Sigmoid colon (tissue), 7 donors: ENCODE measurements around the gene DNAJC5. TPM values are rescaled to one million over a fixed set of nuclear protein-coding genes. Genes with fewer than 3 reads are reported as not detected.
"Not testable (repeated sequence)": the region's sequence is repeated elsewhere in the genome, so short reads cannot be mapped to it uniquely, and the experiment has no call there.

ENCODE experiments used
- DNase-seq: peaks from one replicate; pipeline ENCODE4 v3.0.0-alpha.2; 2019
- H3K27ac ChIP-seq, 4 donors: fragments of 200-600 bp; sonication (generic); one replicate each; pipeline ENCODE4 v1.5.1; 2016 to 2019; ENCODE audit warnings: mild to moderate bottlenecking in 1 of 4
- H3K27me3 ChIP-seq, 3 donors: fragments of 200-600 bp; sonication (generic); one replicate each; pipeline ENCODE4 v1.5.1; 2019; ENCODE audit warnings: mild to moderate bottlenecking in 1 of 3
- H3K36me3 ChIP-seq, 4 donors: fragments of 200-600 bp; sonication (generic); one replicate each; pipeline ENCODE4 v1.5.1; 2016 to 2019
- H3K4me1 ChIP-seq, 4 donors: fragments of 200-600 bp; sonication (generic); one replicate each; pipeline ENCODE4 v1.5.1; 2017 to 2019
- H3K4me3 ChIP-seq, 4 donors: fragments of 200-600 bp; sonication (generic); one replicate each; pipeline ENCODE4 v1.5.1; 2017 to 2019; ENCODE audit warnings: mild to moderate bottlenecking in 2 of 4, moderate library complexity in 1 of 4
- H3K9me3 ChIP-seq, 4 donors: fragments of 200-600 bp in 3 of 4; sonication (generic) in 3 of 4; one replicate each; pipeline versions ENCODE4 v1.5.1 to v1.6.1; 2013 to 2019
- CTCF ChIP-seq, 4 experiments: fragments of 450-650 bp in 3 of 4; fragments of 200-600 bp in 1 of 4; IDR thresholded peaks; one replicate each; pipeline ENCODE4 v1.5.1; 2016 to 2019; ENCODE audit warnings: antibody characterized with exemption in 4 of 4, mild to moderate bottlenecking in 3 of 4, moderate library complexity in 2 of 4
- EP300 ChIP-seq, 4 donors: sonication (generic); formaldehyde crosslinking; IDR thresholded peaks; one replicate each; pipeline ENCODE4 v1.6.1; 2017; ENCODE audit warnings: antibody characterized with exemption in 4 of 4
- POLR2A ChIP-seq, 2 donors: fragments of 450-650 bp; IDR thresholded peaks; one replicate each; pipeline ENCODE4 v1.6.1; 2016; ENCODE audit warnings: antibody characterized with exemption in 2 of 2, mild to moderate bottlenecking in 2 of 2, moderate library complexity in 2 of 2
- POLR2AphosphoS5 ChIP-seq, 4 donors: sonication (generic); formaldehyde crosslinking; IDR thresholded peaks; one replicate each; pipeline ENCODE4 v1.6.1; 2017; ENCODE audit warnings: antibody characterized with exemption in 4 of 4
- WGBS, 2 donors: extraction: QIAGEN DNeasy Blood & Tissue Kit; methylation state at CpG; one replicate each; pipeline ENCODE4 v1.1.7; 2013; 5-methylcytosine and 5-hydroxymethylcytosine counted together
- intact Hi-C: fragments of 100-400 bp; cut with DNase I; formaldehyde crosslinking; loops from one replicate; pipeline ENCODE4 v1.15.1; 2023
- polyA plus RNA-seq, 3 donors: library from polyadenylated mRNA; stranded (reverse); fragments of 200-250 nt; gene quantifications; one replicate each; pipeline ENCODE4 v1.2.3, GENCODE V29; 2013
- total RNA-seq, 4 donors: library from RNA; depleted of rRNA; stranded (reverse); fragments of >200 nt; gene quantifications; one replicate each; pipeline ENCODE4 v1.1.0, GENCODE V29; 2016
- donor health status: healthy with polysubstance abuse.
- donor health status: Bipolar disorder and iron deficiency.
- donor health status: healthy.

The DNAJC5 gene
- total and polyA plus RNA-seq, 7 donors, result 21.6 to 62.8 (median 31.4) TPM

DNA sequence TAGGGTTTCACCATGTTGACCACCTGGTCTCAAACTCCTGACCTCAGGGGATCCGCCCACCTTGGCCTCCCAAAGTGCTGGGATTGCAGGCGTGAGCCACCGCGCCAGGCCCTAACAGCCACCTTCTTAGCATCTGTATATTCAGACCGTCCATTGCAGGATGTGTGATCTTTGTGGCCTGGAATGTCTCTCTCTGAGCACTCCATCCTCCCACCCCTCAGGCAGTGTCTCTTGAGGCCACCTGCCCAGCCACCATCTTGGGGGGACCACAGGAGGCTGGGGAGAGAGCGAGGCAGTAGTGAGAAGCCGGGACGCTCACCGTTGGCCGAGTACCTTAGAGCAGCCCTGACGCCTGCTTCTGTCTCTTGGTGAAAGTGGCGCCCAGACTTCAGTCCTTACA, 18.8 kb downstream of the DNAJC5 start:
- H3K27ac ChIP-seq, result no peak overlapping the region
- intact Hi-C loops, result no loop called here
- WGBS, 2 donors, result 95 to 97% methylated on average over 12 of the region's 12 CpGs

GRCh38 chr20:63915471-63915870, 20.5 kb downstream of the DNAJC5 start:
- H3K36me3 ChIP-seq, result peaks cover 0 to 16% (median 0%) of the 10 kb centered on the region in 4 donors
- no peaks in the 10 kb centered on the region for H3K9me3 ChIP-seq
- TF ChIP-seq EP300 (IDR thresholded peaks at IDR 0.05), result no peak
- TF ChIP-seq POLR2A (IDR thresholded peaks at IDR 0.05), result no peak
- no peak for TF ChIP-seq CTCF (IDR thresholded peaks at IDR 0.05)
- TF ChIP-seq POLR2AphosphoS5 (IDR thresholded peaks at IDR 0.05), result no peak
- 97 to 98% methylated on average over 6 of the region's 6 CpGs for WGBS, 2 donors
- peaks cover 0 to 15% (median 5%) of the 10 kb centered on the region in 4 donors for H3K4me1 ChIP-seq
- H3K4me3 ChIP-seq, result no peak overlapping the region
- no peaks in the 10 kb centered on the region for H3K27me3 ChIP-seq
- no peak for DNase-seq
- H3K27ac ChIP-seq, result no peak overlapping the region
- intact Hi-C loops, result no loop called here

More for the DNA sequence above, 18.8 kb downstream of the DNAJC5 start:
- no peaks in the 10 kb centered on the region for H3K9me3 ChIP-seq
- H3K4me1 ChIP-seq, result peaks cover 0 to 25% (median 5%) of the 10 kb centered on the region in 4 donors
- H3K4me3 ChIP-seq, result no peak overlapping the region
- H3K36me3 ChIP-seq, result peaks cover 0 to 7% (median 0%) of the 10 kb centered on the region in 4 donors
- DNase-seq, result no peak
- TF ChIP-seq POLR2AphosphoS5 (IDR thresholded peaks at IDR 0.05), result no peak
- no peak for TF ChIP-seq POLR2A (IDR thresholded peaks at IDR 0.05)
- no peak for TF ChIP-seq EP300 (IDR thresholded peaks at IDR 0.05)
- no peak for TF ChIP-seq CTCF (IDR thresholded peaks at IDR 0.05)
- H3K27me3 ChIP-seq, result no peaks in the 10 kb centered on the region

DNA sequence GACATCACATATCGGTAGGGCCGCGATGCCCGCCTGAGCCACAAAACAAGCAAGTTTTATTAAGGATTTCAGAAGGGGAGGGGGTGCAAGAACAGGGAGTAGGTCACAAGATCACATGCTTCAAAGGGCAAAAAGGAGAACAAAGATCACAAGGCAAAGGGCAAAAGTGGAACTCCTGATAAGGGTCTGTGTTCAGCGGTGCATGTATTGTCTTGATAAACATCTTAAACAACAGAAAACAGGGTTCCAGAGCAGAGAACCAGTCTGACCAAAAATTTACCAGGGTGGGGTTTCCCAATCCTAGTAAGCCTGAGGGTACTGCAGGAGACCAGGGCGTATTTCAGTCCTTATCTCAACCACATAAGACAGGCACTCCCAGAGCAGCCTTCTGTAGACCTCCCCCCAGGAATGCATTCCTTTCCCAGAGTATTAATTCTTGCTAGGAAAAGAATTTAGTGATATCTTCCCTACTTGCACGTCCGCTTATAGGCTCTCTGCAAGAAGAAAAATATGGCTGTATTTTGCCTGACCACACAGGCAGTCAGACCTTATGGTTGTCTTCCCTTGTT, 21.5 kb downstream of the DNAJC5 start:
- H3K4me3 ChIP-seq, H3K27ac ChIP-seq, intact Hi-C loops, H3K4me1 ChIP-seq, H3K27me3 ChIP-seq, H3K9me3 ChIP-seq, DNase-seq: not testable (repeated sequence)
- peaks cover 0 to 16% (median 0%) of the 10 kb centered on the region in 4 donors for H3K36me3 ChIP-seq
- WGBS, 2 donors, result 94 to 96% methylated on average over 8 of the region's 8 CpGs

DNA sequence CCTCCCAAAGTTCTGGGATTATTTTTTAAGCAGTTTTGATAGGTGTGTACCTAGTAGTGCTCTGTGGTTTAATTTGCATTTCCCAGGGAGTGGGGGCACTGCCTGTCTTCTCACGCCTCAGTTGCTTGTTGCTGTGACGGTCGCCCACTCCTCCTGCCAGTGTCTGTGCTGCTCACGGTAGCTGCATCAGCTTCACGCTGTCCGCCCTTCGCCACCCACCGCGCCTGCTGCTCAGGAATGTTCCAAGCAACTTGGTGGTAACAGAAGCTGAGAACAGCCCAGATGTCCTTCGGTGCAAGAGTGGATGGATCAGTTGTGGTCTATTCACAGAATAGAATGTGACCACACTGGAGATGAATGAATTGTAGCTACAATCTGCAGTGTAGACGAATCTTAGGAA, 22.9 kb downstream of the DNAJC5 start:
- no peak for TF ChIP-seq CTCF (IDR thresholded peaks at IDR 0.05)
- TF ChIP-seq POLR2A (IDR thresholded peaks at IDR 0.05), result no peak
- no peak for TF ChIP-seq EP300 (IDR thresholded peaks at IDR 0.05)
- no peak for TF ChIP-seq POLR2AphosphoS5 (IDR thresholded peaks at IDR 0.05)
- Histone ChIP-seq H3K4me1 (peaks cover 0 to 6% (median 0%) of the 10 kb centered on the region in 4 donors), H3K36me3 (peaks cover 0 to 16% (median 0%) of the 10 kb centered on the region in 4 donors), H3K27me3 (no peaks in the 10 kb centered on the region), H3K27ac (no peak overlapping the region), H3K9me3 (no peaks in the 10 kb centered on the region), H3K4me3 (no peak overlapping the region)
- DNase-seq, result no peak
- 82 to 93% methylated on average over 11 of the region's 11 CpGs for WGBS, 2 donors
- intact Hi-C loops, result no loop called here

GRCh38 chr20:63919130-63919529, 24.2 kb downstream of the DNAJC5 start:
- 95 to 96% methylated on average over 19 of the region's 19 CpGs for WGBS, 2 donors
- peaks cover 0 to 16% (median 0%) of the 10 kb centered on the region in 4 donors for H3K36me3 ChIP-seq

More at GRCh38 chr20:63919130-63919529, 24.2 kb downstream of the DNAJC5 start:
- Histone ChIP-seq H3K4me3 (no peak overlapping the region), H3K27ac (no peak overlapping the region), H3K9me3 (no peaks in the 10 kb centered on the region), H3K4me1 (peaks cover 0 to 6% (median 0%) of the 10 kb centered on the region in 4 donors), H3K27me3 (no peaks in the 10 kb centered on the region)
- DNase-seq, result no peak
- intact Hi-C loops, result no loop called here
- TF ChIP-seq EP300 (IDR thresholded peaks at IDR 0.05), result no peak
- TF ChIP-seq POLR2AphosphoS5 (IDR thresholded peaks at IDR 0.05), result no peak
- no peak for TF ChIP-seq POLR2A (IDR thresholded peaks at IDR 0.05)
- no peak for TF ChIP-seq CTCF (IDR thresholded peaks at IDR 0.05)
